Astrocyte of the spinal cord (primary cell): Measurements from ENCODE around the gene CATSPERE.
A peak's percentile ranks its signal among the peaks of the same experiment; 100 is the strongest.

Experiments
- DNase-seq: peaks from one replicate; pipeline ENCODE4 v3.0.0; 2011; ENCODE audit warnings: low read depth, low spot score
- H3K4me3 ChIP-seq: 2 replicates; pipeline ENCODE4 v1.5.1; 2011; ENCODE audit warnings: low read depth, mild to moderate bottlenecking, low read length, moderate library complexity
- in situ Hi-C: cut with HindIII; loops from 2 replicates; pipeline ENCODE4 v1.10.0; 2017; ENCODE audit warnings: low sequenced_read_pairs
- TF ChIP-seq, protein P1 (sequence below): IDR thresholded peaks from 2 replicates; pipeline ENCODE4 v1.5.1; 2012; ENCODE audit warnings: low read depth, mild to moderate bottlenecking, low read length, inconsistent platforms

Gene CATSPERE

DNA sequence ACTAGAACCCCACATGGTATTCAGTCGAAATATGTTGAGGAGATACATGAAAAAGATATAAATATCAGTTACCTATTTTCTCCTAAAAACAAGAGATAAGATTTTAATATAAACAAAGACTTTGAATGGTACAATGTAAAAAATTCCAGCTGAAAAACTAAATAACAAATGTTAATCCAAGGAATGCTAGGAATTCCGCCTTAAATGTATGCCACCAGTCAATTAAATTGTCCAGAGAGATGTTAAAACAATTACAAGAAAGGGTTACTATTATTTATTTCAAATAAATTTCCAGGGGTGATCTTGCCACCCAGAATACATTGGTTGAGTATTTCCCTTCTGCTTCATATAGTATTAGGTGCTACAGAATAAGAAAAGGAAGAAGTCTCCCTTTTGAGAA lies 13.5 kb upstream of the CATSPERE start:
- DNase-seq: no peak
- in situ Hi-C loops: no loop called here
- H3K4me3 ChIP-seq: no peak overlapping the region
- TF ChIP-seq, protein P1, sequence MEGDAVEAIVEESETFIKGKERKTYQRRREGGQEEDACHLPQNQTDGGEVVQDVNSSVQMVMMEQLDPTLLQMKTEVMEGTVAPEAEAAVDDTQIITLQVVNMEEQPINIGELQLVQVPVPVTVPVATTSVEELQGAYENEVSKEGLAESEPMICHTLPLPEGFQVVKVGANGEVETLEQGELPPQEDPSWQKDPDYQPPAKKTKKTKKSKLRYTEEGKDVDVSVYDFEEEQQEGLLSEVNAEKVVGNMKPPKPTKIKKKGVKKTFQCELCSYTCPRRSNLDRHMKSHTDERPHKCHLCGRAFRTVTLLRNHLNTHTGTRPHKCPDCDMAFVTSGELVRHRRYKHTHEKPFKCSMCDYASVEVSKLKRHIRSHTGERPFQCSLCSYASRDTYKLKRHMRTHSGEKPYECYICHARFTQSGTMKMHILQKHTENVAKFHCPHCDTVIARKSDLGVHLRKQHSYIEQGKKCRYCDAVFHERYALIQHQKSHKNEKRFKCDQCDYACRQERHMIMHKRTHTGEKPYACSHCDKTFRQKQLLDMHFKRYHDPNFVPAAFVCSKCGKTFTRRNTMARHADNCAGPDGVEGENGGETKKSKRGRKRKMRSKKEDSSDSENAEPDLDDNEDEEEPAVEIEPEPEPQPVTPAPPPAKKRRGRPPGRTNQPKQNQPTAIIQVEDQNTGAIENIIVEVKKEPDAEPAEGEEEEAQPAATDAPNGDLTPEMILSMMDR: no peak

GRCh38 chr1:244448279-244449036 lies 12.6 kb upstream of the CATSPERE start:
- in situ Hi-C loops: no loop called here
- DNase-seq: peak; percentile 45
- TF ChIP-seq, protein P1: no peak
- H3K4me3 ChIP-seq: no peak overlapping the region

- no peak for DNase-seq
- peak overlapping the region; percentile 96 for H3K4me3 ChIP-seq
- TF ChIP-seq, protein P1: no peak
- in situ Hi-C loops: no loop called here
These were observed 11.1 kb upstream of the CATSPERE start for GRCh38 chr1:244449936-244450508.

- peak overlapping the region; percentile 96 for H3K4me3 ChIP-seq
- TF ChIP-seq, protein P1: no peak
- in situ Hi-C loops: no loop called here
- peak; percentile 71 for DNase-seq
These were observed 10.2 kb upstream of the CATSPERE start for GRCh38 chr1:244450597-244451538.

DNA sequence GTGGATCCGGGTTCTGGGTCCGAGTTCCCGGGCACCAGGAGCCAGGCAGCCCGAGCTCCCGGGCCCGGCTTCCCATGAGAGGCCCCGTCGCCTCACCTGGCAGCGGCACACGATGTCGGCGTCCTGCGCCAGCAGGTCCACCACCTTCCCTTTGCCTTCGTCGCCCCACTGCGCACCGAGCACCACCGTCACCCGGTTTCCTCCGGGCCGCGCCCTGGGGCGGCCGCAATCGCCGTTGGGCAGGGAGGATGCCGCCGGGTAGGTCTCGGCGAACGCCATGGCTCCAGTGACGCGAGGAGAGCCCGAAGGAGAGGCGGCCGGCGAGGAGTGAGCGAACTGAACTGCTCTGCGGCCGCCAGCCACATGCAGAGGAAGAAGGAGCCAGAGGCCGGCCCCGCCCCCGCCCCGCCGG lies 9.5 kb upstream of the CATSPERE start, which contains the start of gene ADSS2:
TSS of gene ADSS2 (minus strand) at position 371 of the 412 bp plus-strand sequence. CDS start at position 279, 92 bp downstream.
- TF ChIP-seq, protein P1: no peak
- no peak for DNase-seq
- H3K4me3 ChIP-seq: peak within 1 kb of the TSS; percentile 96
- in situ Hi-C loops: no loop called here
